Esophagus muscularis mucosa (tissue), 3 donors: Measurements from ENCODE around the gene CALCOCO1.

Experiments
- CTCF ChIP-seq, 3 experiments: fragments of 200-600 bp in 2 of 3; fragments of 450-650 bp in 1 of 3; sonication (generic) in 2 of 3; IDR thresholded peaks; one replicate each; pipeline ENCODE4 v1.5.1; 2017 to 2019; ENCODE audit warnings: antibody characterized with exemption in 3 of 3, mild to moderate bottlenecking in 2 of 3, moderate library complexity in 1 of 3
- POLR2A ChIP-seq: fragments of 450-650 bp; IDR thresholded peaks from one replicate; pipeline ENCODE4 v1.6.1; 2017; ENCODE audit warnings: antibody characterized with exemption, moderate library complexity, mild to moderate bottlenecking, low read depth
- POLR2AphosphoS5 ChIP-seq, 2 donors: sonication (generic); formaldehyde crosslinking; IDR thresholded peaks; one replicate each; pipeline ENCODE4 v1.6.1; 2017; ENCODE audit warnings: antibody characterized with exemption in 2 of 2

- TF ChIP-seq POLR2AphosphoS5 (IDR thresholded peaks at IDR 0.05) (no peak), CTCF (IDR thresholded peaks at IDR 0.05) (no peak), POLR2A (no peak)
Measured at GRCh38 chr12:53737951-53738405, 10.7 kb upstream of the CALCOCO1 start.
